ENCODE results near the gene FAM184A.

- no peak for TF ChIP-seq CTCF (conservative IDR thresholded peaks at IDR 0.05; ENCODE audit: low read length)
- TF ChIP-seq EZH2phosphoT487 (IDR thresholded peaks at IDR 0.05; ENCODE audit: borderline replicate concordance), result no peak
Measured at GRCh38 chr6:119020597-119021561, 57.6 kb downstream of the FAM184A start.

All from Loucy (cell line).